ENCODE results near the gene AMOTL2.
A peak's percentile ranks its signal among the peaks of the same experiment; 100 is the strongest.

AMOTL2 gene

GRCh38 chr3:134334231-134334900, 39.9 kb downstream of the AMOTL2 start:
- DNase-seq (ENCODE audit: low read depth in 2 of 2): no peak

- peak in 1 of 2 experiments; percentile 76 for DNase-seq (ENCODE audit: low read depth in 2 of 2)
Observed at GRCh38 chr3:134333522-134334181, 40.6 kb downstream of the AMOTL2 start.

GRCh38 chr3:134332344-134332743, 41.9 kb downstream of the AMOTL2 start:
- DNase-seq (ENCODE audit: low read depth in 2 of 2): no peak

GRCh38 chr3:134331811-134332199, 42.4 kb downstream of the AMOTL2 start:
- no peak for DNase-seq (ENCODE audit: low read depth in 2 of 2)

GRCh38 chr3:134330883-134331810, 43.1 kb downstream of the AMOTL2 start:
- DNase-seq (ENCODE audit: low read depth in 2 of 2): no peak

- DNase-seq (ENCODE audit: low read depth in 2 of 2): no peak
Observed at GRCh38 chr3:134328846-134329245, 45.4 kb downstream of the AMOTL2 start.

- peak; percentile 94 to 95 for DNase-seq (ENCODE audit: low read depth in 2 of 2)
Observed at GRCh38 chr3:134328147-134328591, 46.1 kb downstream of the AMOTL2 start.

GRCh38 chr3:134327594-134327975, 46.7 kb downstream of the AMOTL2 start:
- DNase-seq (ENCODE audit: low read depth in 2 of 2): peak in 1 of 2 experiments; percentile 69

GRCh38 chr3:134326760-134327593, 47.3 kb downstream of the AMOTL2 start:
- DNase-seq (ENCODE audit: low read depth in 2 of 2): peak; percentile 100

GRCh38 chr3:134326126-134326525, 48.1 kb downstream of the AMOTL2 start:
- no peak for DNase-seq (ENCODE audit: low read depth in 2 of 2)

GRCh38 chr3:134325706-134326105, 48.5 kb downstream of the AMOTL2 start:
- no peak for DNase-seq (ENCODE audit: low read depth in 2 of 2)

- DNase-seq (ENCODE audit: low read depth in 2 of 2): peak; percentile 75
Observed at GRCh38 chr3:134325061-134325705, 49.1 kb downstream of the AMOTL2 start.

GRCh38 chr3:134323966-134324962, 50.0 kb downstream of the AMOTL2 start:
- DNase-seq (ENCODE audit: low read depth in 2 of 2): no peak

GRCh38 chr3:134322286-134322685, 52.0 kb downstream of the AMOTL2 start:
- DNase-seq (ENCODE audit: low read depth in 2 of 2): no peak

GRCh38 chr3:134320749-134321148, 53.5 kb downstream of the AMOTL2 start:
- no peak for DNase-seq (ENCODE audit: low read depth in 2 of 2)

GRCh38 chr3:134319931-134320330, 54.3 kb downstream of the AMOTL2 start:
- DNase-seq (ENCODE audit: low read depth in 2 of 2): no peak

GRCh38 chr3:134318166-134318565, 56.1 kb downstream of the AMOTL2 start:
- DNase-seq (ENCODE audit: low read depth in 2 of 2): no peak

- no peak for DNase-seq (ENCODE audit: low read depth in 2 of 2)
Observed at GRCh38 chr3:134317106-134317947, 56.9 kb downstream of the AMOTL2 start.
